GM23338 (cell line): ENCODE measurements around the gene GARS1. TPM values are rescaled to one million over a fixed set of nuclear protein-coding genes. Genes with fewer than 3 reads are reported as not detected.
"Not testable (repeated sequence)": the region's sequence is repeated elsewhere in the genome, so short reads cannot be mapped to it uniquely, and the experiment has no call there.

ENCODE experiments used
- ATAC-seq: fragments of 200-7000 bp; cut with Tn5 transposase; 3 replicates; pipeline ENCODE4 v1.9.1; 2020
- DNase-seq: peaks from one replicate; pipeline ENCODE4 v3.0.0-alpha.2; 2015; ENCODE audit warnings: low spot score
- H2AFZ ChIP-seq: fragments of 200-600 bp; sonication (generic); 2 replicates; pipeline ENCODE4 v1.8.0; 2016; ENCODE audit warnings: antibody characterized with exemption, mild to moderate bottlenecking, moderate library complexity
- H3F3A ChIP-seq: fragments of 200-600 bp; sonication (generic); replicated peaks from 2 replicates; pipeline ENCODE4 v1.8.0; 2017; ENCODE audit warnings: antibody characterized with exemption, mixed run types, low read depth
- H3K27ac ChIP-seq: fragments of 200-600 bp; sonication (generic); 2 replicates; pipeline ENCODE4 v1.6.1; 2016; ENCODE audit warnings: low read depth
- H3K27me3 ChIP-seq: fragments of 200-600 bp; sonication (generic); 2 replicates; pipeline ENCODE4 v1.8.0; 2016; ENCODE audit warnings: mild to moderate bottlenecking, mixed run types, moderate library complexity; ENCODE audit not compliant: insufficient read depth
- H3K36me3 ChIP-seq: fragments of 200-600 bp; sonication (generic); 2 replicates; pipeline ENCODE4 v1.8.0; 2016; ENCODE audit warnings: mild to moderate bottlenecking; ENCODE audit not compliant: insufficient read depth
- H3K4me1 ChIP-seq: fragments of 200-600 bp; sonication (generic); 2 replicates; pipeline ENCODE4 v1.8.0; 2016; ENCODE audit warnings: mild to moderate bottlenecking, moderate library complexity; ENCODE audit not compliant: insufficient read depth
- H3K4me2 ChIP-seq: fragments of 200-600 bp; sonication (generic); 2 replicates; pipeline ENCODE4 v1.7.1; 2017; ENCODE audit warnings: mixed run types
- H3K4me3 ChIP-seq: fragments of 200-600 bp; sonication (generic); 2 replicates; pipeline ENCODE4 v1.6.1; 2016; ENCODE audit warnings: mixed run types
- H3K79me2 ChIP-seq: fragments of 200-600 bp; sonication (generic); replicated peaks from 2 replicates; pipeline ENCODE4 v1.8.0; 2017; ENCODE audit warnings: mild to moderate bottlenecking; ENCODE audit not compliant: insufficient read depth
- H3K9me2 ChIP-seq: fragments of 200-600 bp; sonication (generic); 2 replicates; pipeline ENCODE4 v1.8.0; 2017; ENCODE audit not compliant: insufficient read depth
- H4K20me1 ChIP-seq: fragments of 200-600 bp; sonication (generic); replicated peaks from 2 replicates; pipeline ENCODE4 v1.8.0; 2017; ENCODE audit warnings: mild to moderate bottlenecking; ENCODE audit not compliant: insufficient read depth
- H3K27ac Mint-ChIP-seq: 2 replicates; pipeline ENCODE4 v1.8.0; 2020; ENCODE audit warnings: inconsistent platforms, mild to moderate bottlenecking, moderate library complexity, mixed read lengths
- H3K27me3 Mint-ChIP-seq: 3 replicates; pipeline ENCODE4 v1.8.0; 2022; ENCODE audit warnings: low read depth, mild to moderate bottlenecking, moderate library complexity, mixed read lengths, inconsistent platforms; ENCODE audit not compliant: insufficient read depth, poor library complexity
- H3K36me3 Mint-ChIP-seq: 3 replicates; pipeline ENCODE4 v1.8.0; 2021; ENCODE audit warnings: low read depth, mild to moderate bottlenecking, inconsistent platforms, moderate library complexity, mixed read lengths
- H3K4me1 Mint-ChIP-seq: 3 replicates; pipeline ENCODE4 v1.8.0; 2020; ENCODE audit warnings: mild to moderate bottlenecking, inconsistent platforms, mixed read lengths
- H3K4me3 Mint-ChIP-seq: 3 replicates; pipeline ENCODE4 v1.8.0; 2021; ENCODE audit warnings: moderate library complexity, mild to moderate bottlenecking, inconsistent platforms, mixed read lengths
- H3K9me3 Mint-ChIP-seq: 3 replicates; pipeline ENCODE4 v1.8.0; 2020; ENCODE audit warnings: moderate library complexity, mild to moderate bottlenecking, inconsistent platforms, mixed read lengths
- CREB1 ChIP-seq: fragments of 250-450 bp; sonication (Bioruptor Pico); IDR thresholded peaks from 2 replicates; pipeline ENCODE4 v1.5.0; 2020; ENCODE audit warnings: low read depth, mild to moderate bottlenecking, moderate library complexity
- JUNB ChIP-seq: IDR thresholded peaks from one replicate; pipeline ENCODE4 v1.6.1; 2016; ENCODE audit warnings: antibody characterized with exemption; ENCODE audit not compliant: unreplicated experiment
- NANOG ChIP-seq: IDR thresholded peaks from 2 replicates; pipeline ENCODE4 v1.6.1; 2016; ENCODE audit warnings: antibody characterized with exemption, borderline replicate concordance
- STAT1 ChIP-seq: IDR thresholded peaks from one replicate; pipeline ENCODE4 v1.6.1; 2016; ENCODE audit warnings: antibody characterized with exemption; ENCODE audit not compliant: unreplicated experiment
- ZNF331 ChIP-seq: fragments of 250-450 bp; sonication (Bioruptor Pico); IDR thresholded peaks from 2 replicates; pipeline ENCODE4 v1.5.0; 2020; ENCODE audit warnings: low read depth, mild to moderate bottlenecking, moderate library complexity
- polyA plus RNA-seq: library from polyadenylated mRNA; unstranded; fragments of >200 nt; fragmentation: Nextera tagmentation; extraction: Ambion mirVana; gene quantifications from 2 replicates; pipeline ENCODE4 v1.2.1, GENCODE V29; 2016
- total RNA-seq: library from RNA; depleted of rRNA; stranded (reverse); fragments of >200 nt; shearing (Covaris generic); gene quantifications from 2 replicates; pipeline ENCODE4 v1.2.3, GENCODE V29; 2014
- TF ChIP-seq, protein P1 (sequence below): IDR thresholded peaks from 2 replicates; pipeline ENCODE4 v1.6.1; 2016; ENCODE audit warnings: antibody characterized with exemption
- TF ChIP-seq, protein P2 (sequence below): IDR thresholded peaks from one replicate; pipeline ENCODE4 v1.6.1; 2018; ENCODE audit warnings: antibody characterized with exemption; ENCODE audit not compliant: unreplicated experiment
- TF ChIP-seq, protein P3 (sequence below), 2 experiments: fragments of 200-600 bp in 1 of 2; sonication (generic) in 1 of 2; conservative IDR thresholded peaks; 2 replicates each; pipeline versions ENCODE4 v1.5.1 to v1.6.1; 2016 to 2017; ENCODE audit warnings: antibody characterized with exemption in 2 of 2, low read depth in 2 of 2, mild to moderate bottlenecking in 2 of 2, moderate library complexity in 1 of 2
- TF ChIP-seq, protein P4 (sequence below): fragments of 250-450 bp; sonication (Bioruptor Pico); IDR thresholded peaks from 2 replicates; pipeline ENCODE4 v1.5.0; 2020; ENCODE audit warnings: mild to moderate bottlenecking, moderate library complexity

The GARS1 gene
- total and polyA plus RNA-seq, 2 experiments from 2014 or later = 207 to 241 TPM

DNA sequence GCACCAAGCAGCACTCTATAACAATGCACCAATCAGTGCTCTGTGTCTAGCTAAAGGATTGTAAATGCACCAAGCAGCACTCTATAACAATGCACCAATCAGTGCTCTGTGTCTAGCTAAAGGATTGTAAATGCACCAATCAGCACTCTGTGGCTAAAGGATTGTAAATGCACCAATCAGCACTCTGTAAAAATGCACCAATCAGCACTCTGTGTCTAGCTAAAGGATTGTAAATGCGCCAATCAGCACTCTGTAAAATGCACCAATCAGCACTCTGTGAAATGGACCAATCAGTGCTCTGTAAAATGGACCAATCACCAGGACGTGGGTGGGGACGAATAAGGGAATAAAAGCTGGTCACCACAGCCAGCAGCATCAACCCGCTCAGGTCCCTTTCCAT is 24.4 kb upstream of the GARS1 start:
- not testable (repeated sequence) for H2AFZ ChIP-seq, H3K27me3 Mint-ChIP-seq, H3K4me3 Mint-ChIP-seq, H4K20me1 ChIP-seq, H3K36me3 ChIP-seq, H3K27ac Mint-ChIP-seq, H3K9me2 ChIP-seq, H3F3A ChIP-seq, H3K4me3 ChIP-seq, H3K27ac ChIP-seq, DNase-seq, H3K27me3 ChIP-seq, H3K4me2 ChIP-seq, ATAC-seq, H3K79me2 ChIP-seq
- Mint-ChIP-seq H3K9me3 (peaks cover 34% of the 10 kb centered on the region), H3K36me3 (peaks cover 46% of the 10 kb centered on the region), H3K4me1 (peaks cover 22% of the 10 kb centered on the region)
- peaks cover 27% of the 10 kb centered on the region for H3K4me1 ChIP-seq

DNA sequence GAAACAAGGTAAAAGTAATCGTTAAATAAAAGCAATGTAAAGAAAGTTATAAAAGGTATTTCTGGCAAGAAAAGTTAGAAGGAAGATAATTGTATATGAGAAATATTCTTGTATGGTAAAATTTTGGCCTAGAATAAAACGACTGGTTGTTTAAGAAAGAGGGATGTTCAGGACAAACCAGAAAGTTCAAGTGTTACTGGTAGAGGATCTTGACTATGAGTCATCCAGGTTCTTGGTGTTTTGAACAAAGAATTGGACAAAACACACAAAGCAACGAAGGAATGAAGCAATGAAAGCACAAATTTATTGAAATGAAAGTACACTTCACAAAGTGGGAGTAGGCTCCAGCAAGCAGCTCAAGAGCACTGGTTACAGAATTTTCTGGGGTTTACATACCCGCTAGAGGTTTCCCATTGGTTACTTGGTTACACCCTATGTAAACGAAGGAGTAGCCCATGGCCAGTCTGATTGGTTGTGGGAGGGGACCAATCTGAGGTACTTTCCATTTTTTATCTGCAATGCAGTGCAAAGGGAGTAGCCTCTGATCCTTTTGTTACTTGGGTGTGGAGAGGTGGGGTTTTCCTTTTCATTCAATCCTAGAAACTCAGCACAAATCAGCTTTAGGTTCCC is 22.4 kb upstream of the GARS1 start:
- ATAC-seq (no peak), DNase-seq (no peak)
- Mint-ChIP-seq H3K27ac (no peak overlapping the region), H3K9me3 (peaks cover 53% of the 10 kb centered on the region), H3K4me1 (peaks cover 18% of the 10 kb centered on the region), H3K27me3 (no peaks in the 10 kb centered on the region), H3K36me3 (peaks cover 67% of the 10 kb centered on the region), H3K4me3 (no peak overlapping the region)
- no peak overlapping the region for H3K4me2 ChIP-seq
- no peaks in the 10 kb centered on the region for H3F3A ChIP-seq
- H4K20me1 ChIP-seq = no peaks in the 10 kb centered on the region
- peaks cover 24% of the 10 kb centered on the region; the same call in 1 of the 2 replicates for H3K36me3 ChIP-seq
- H3K27me3 ChIP-seq = no peaks in the 10 kb centered on the region
- H3K9me2 ChIP-seq = peaks cover 8% of the 10 kb centered on the region; the same call in 1 of the 2 replicates
- no peak overlapping the region for H3K27ac ChIP-seq
- no peaks in the 10 kb centered on the region for H3K79me2 ChIP-seq
- H3K4me3 ChIP-seq = no peak overlapping the region
- H3K4me1 ChIP-seq = peaks cover 25% of the 10 kb centered on the region
- H2AFZ ChIP-seq = no peak overlapping the region
- TF ChIP-seq, protein P1, sequence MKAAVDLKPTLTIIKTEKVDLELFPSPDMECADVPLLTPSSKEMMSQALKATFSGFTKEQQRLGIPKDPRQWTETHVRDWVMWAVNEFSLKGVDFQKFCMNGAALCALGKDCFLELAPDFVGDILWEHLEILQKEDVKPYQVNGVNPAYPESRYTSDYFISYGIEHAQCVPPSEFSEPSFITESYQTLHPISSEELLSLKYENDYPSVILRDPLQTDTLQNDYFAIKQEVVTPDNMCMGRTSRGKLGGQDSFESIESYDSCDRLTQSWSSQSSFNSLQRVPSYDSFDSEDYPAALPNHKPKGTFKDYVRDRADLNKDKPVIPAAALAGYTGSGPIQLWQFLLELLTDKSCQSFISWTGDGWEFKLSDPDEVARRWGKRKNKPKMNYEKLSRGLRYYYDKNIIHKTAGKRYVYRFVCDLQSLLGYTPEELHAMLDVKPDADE = no peak
- TF ChIP-seq STAT1 = no peak
- TF ChIP-seq NANOG = no peak
- no peak for TF ChIP-seq ZNF331 (CRISPR knock-in tag)
- no peak for TF ChIP-seq JUNB
- TF ChIP-seq CREB1 (CRISPR knock-in tag) = no peak
- TF ChIP-seq, protein P2, sequence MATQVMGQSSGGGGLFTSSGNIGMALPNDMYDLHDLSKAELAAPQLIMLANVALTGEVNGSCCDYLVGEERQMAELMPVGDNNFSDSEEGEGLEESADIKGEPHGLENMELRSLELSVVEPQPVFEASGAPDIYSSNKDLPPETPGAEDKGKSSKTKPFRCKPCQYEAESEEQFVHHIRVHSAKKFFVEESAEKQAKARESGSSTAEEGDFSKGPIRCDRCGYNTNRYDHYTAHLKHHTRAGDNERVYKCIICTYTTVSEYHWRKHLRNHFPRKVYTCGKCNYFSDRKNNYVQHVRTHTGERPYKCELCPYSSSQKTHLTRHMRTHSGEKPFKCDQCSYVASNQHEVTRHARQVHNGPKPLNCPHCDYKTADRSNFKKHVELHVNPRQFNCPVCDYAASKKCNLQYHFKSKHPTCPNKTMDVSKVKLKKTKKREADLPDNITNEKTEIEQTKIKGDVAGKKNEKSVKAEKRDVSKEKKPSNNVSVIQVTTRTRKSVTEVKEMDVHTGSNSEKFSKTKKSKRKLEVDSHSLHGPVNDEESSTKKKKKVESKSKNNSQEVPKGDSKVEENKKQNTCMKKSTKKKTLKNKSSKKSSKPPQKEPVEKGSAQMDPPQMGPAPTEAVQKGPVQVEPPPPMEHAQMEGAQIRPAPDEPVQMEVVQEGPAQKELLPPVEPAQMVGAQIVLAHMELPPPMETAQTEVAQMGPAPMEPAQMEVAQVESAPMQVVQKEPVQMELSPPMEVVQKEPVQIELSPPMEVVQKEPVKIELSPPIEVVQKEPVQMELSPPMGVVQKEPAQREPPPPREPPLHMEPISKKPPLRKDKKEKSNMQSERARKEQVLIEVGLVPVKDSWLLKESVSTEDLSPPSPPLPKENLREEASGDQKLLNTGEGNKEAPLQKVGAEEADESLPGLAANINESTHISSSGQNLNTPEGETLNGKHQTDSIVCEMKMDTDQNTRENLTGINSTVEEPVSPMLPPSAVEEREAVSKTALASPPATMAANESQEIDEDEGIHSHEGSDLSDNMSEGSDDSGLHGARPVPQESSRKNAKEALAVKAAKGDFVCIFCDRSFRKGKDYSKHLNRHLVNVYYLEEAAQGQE = no peak
- TF ChIP-seq, protein P3, sequence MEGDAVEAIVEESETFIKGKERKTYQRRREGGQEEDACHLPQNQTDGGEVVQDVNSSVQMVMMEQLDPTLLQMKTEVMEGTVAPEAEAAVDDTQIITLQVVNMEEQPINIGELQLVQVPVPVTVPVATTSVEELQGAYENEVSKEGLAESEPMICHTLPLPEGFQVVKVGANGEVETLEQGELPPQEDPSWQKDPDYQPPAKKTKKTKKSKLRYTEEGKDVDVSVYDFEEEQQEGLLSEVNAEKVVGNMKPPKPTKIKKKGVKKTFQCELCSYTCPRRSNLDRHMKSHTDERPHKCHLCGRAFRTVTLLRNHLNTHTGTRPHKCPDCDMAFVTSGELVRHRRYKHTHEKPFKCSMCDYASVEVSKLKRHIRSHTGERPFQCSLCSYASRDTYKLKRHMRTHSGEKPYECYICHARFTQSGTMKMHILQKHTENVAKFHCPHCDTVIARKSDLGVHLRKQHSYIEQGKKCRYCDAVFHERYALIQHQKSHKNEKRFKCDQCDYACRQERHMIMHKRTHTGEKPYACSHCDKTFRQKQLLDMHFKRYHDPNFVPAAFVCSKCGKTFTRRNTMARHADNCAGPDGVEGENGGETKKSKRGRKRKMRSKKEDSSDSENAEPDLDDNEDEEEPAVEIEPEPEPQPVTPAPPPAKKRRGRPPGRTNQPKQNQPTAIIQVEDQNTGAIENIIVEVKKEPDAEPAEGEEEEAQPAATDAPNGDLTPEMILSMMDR (conservative IDR thresholded peaks at IDR 0.05; ENCODE audit: low read depth in 2 of 2) = no peak
- TF ChIP-seq, protein P4, sequence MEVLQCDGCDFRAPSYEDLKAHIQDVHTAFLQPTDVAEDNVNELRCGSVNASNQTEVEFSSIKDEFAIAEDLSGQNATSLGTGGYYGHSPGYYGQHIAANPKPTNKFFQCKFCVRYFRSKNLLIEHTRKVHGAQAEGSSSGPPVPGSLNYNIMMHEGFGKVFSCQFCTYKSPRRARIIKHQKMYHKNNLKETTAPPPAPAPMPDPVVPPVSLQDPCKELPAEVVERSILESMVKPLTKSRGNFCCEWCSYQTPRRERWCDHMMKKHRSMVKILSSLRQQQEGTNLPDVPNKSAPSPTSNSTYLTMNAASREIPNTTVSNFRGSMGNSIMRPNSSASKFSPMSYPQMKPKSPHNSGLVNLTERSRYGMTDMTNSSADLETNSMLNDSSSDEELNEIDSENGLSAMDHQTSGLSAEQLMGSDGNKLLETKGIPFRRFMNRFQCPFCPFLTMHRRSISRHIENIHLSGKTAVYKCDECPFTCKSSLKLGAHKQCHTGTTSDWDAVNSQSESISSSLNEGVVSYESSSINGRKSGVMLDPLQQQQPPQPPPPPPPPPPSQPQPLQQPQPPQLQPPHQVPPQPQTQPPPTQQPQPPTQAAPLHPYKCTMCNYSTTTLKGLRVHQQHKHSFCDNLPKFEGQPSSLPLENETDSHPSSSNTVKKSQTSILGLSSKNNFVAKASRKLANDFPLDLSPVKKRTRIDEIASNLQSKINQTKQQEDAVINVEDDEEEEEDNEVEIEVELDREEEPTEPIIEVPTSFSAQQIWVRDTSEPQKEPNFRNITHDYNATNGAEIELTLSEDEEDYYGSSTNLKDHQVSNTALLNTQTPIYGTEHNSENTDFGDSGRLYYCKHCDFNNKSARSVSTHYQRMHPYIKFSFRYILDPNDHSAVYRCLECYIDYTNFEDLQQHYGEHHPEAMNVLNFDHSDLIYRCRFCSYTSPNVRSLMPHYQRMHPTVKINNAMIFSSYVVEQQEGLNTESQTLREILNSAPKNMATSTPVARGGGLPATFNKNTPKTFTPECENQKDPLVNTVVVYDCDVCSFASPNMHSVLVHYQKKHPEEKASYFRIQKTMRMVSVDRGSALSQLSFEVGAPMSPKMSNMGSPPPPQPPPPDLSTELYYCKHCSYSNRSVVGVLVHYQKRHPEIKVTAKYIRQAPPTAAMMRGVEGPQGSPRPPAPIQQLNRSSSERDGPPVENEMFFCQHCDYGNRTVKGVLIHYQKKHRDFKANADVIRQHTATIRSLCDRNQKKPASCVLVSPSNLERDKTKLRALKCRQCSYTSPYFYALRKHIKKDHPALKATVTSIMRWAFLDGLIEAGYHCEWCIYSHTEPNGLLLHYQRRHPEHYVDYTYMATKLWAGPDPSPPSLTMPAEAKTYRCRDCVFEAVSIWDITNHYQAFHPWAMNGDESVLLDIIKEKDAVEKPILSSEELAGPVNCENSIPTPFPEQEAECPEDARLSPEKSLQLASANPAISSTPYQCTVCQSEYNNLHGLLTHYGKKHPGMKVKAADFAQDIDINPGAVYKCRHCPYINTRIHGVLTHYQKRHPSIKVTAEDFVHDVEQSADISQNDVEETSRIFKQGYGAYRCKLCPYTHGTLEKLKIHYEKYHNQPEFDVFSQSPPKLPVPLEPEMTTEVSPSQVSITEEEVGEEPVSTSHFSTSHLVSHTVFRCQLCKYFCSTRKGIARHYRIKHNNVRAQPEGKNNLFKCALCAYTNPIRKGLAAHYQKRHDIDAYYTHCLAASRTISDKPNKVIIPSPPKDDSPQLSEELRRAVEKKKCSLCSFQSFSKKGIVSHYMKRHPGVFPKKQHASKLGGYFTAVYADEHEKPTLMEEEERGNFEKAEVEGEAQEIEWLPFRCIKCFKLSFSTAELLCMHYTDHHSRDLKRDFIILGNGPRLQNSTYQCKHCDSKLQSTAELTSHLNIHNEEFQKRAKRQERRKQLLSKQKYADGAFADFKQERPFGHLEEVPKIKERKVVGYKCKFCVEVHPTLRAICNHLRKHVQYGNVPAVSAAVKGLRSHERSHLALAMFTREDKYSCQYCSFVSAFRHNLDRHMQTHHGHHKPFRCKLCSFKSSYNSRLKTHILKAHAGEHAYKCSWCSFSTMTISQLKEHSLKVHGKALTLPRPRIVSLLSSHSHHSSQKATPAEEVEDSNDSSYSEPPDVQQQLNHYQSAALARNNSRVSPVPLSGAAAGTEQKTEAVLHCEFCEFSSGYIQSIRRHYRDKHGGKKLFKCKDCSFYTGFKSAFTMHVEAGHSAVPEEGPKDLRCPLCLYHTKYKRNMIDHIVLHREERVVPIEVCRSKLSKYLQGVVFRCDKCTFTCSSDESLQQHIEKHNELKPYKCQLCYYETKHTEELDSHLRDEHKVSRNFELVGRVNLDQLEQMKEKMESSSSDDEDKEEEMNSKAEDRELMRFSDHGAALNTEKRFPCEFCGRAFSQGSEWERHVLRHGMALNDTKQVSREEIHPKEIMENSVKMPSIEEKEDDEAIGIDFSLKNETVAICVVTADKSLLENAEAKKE (CRISPR knock-in tag) = no peak
